K562 (cell line): Measurements from ENCODE around the gene OGDH. TPM values are rescaled to one million over a fixed set of nuclear protein-coding genes. Genes with fewer than 3 reads are reported as not detected.

Source experiments
- ATAC-seq: fragments of 200-7000 bp; cut with Tn5 transposase; 3 replicates; pipeline ENCODE4 v1.9.1; 2020; ENCODE audit warnings: moderate library complexity
- BruUV-seq: library from RNA; stranded (reverse); fragments of 400-500 nt; replicated peaks from 2 replicates; lab custom pipeline; 2021; lab: Mats Ljungman, UMichigan
- CTCF ChIA-PET: fragments of 300-600 bp; formaldehyde crosslinking; extraction: SDS; loops from one replicate; lab custom pipeline; 2021; ENCODE audit warnings: low intra/inter-chr PET ratio; lab: Yijun Ruan, JAX
- POLR2A ChIA-PET: fragments of 300-600, 350-650 bp; sonication (Branson Sonifier 250); formaldehyde crosslinking; extraction: SDS; loops from one replicate; lab custom pipeline; 2021; ENCODE audit warnings: antibody characterized with exemption, inconsistent platforms; lab: Yijun Ruan, JAX
- DNase-seq, 4 experiments: peaks; one replicate each; pipeline versions ENCODE4 v3.0.0 to v3.0.0-alpha.2; 2011 to 2018; ENCODE audit warnings: low spot score in 3 of 4, mixed read lengths in 3 of 4; ENCODE audit errors: extremely low read depth in 1 of 4
- FAIRE-seq: peaks from 2 replicates; lab custom pipeline; 2011; peaks lifted over from hg19 to GRCh38; lab: Jason Lieb, UNC
- H2AFZ ChIP-seq: 2 replicates; pipeline ENCODE4 v1.6.0; 2011; ENCODE audit warnings: low read depth, low read length, control low read depth, inconsistent platforms
- H3K27ac ChIP-seq: fragments of 200-600 bp; 3 replicates; pipeline ENCODE4 v1.8.0; 2011; ENCODE audit warnings: low read depth, mild to moderate bottlenecking, control low read depth, inconsistent platforms, low read length, moderate library complexity, mixed read lengths; ENCODE audit errors: extremely low read depth
- H3K27me3 ChIP-seq, 2 experiments: fragments of 300-600 bp in 1 of 2; 2 replicates in 1 of 2; 3 replicates in 1 of 2; pipeline versions ENCODE4 v1.6.0 to v1.8.0; 2011; ENCODE audit warnings: inconsistent platforms in 2 of 2, low read length in 2 of 2, mild to moderate bottlenecking in 1 of 2, mixed read lengths in 1 of 2, moderate library complexity in 1 of 2; ENCODE audit not compliant: control insufficient read depth in 2 of 2, insufficient read depth in 2 of 2
- H3K36me3 ChIP-seq: fragments of 300-600 bp; 3 replicates; pipeline ENCODE4 v1.8.0; 2011; ENCODE audit warnings: mild to moderate bottlenecking, low read length, inconsistent platforms; ENCODE audit not compliant: control insufficient read depth, insufficient read depth
- H3K4me1 ChIP-seq, 2 experiments: fragments of 200-600 bp in 1 of 2; replicated peaks in 1 of 2; 2 replicates in 1 of 2; 3 replicates in 1 of 2; pipeline versions ENCODE4 v1.5.1 to v1.8.0; 2011; ENCODE audit warnings: inconsistent platforms in 2 of 2, low read length in 2 of 2, mild to moderate bottlenecking in 1 of 2, mixed read lengths in 1 of 2, moderate library complexity in 1 of 2; ENCODE audit not compliant: control insufficient read depth in 2 of 2, insufficient read depth in 2 of 2
- H3K4me2 ChIP-seq: 2 replicates; pipeline ENCODE4 v1.6.1; 2011; ENCODE audit warnings: low read length, control low read depth, inconsistent platforms, mixed read lengths; ENCODE audit not compliant: insufficient read depth
- H3K4me3 ChIP-seq: fragments of 200-600 bp; sonication (generic), shearing (Covaris generic); 2 replicates; pipeline ENCODE4 v1.5.1; 2016; ENCODE audit warnings: control low read depth, inconsistent platforms
- H3K79me2 ChIP-seq: fragments of 200-600 bp; 3 replicates; pipeline ENCODE4 v1.8.0; 2011; ENCODE audit warnings: low read length, inconsistent platforms; ENCODE audit not compliant: control insufficient read depth, insufficient read depth
- H3K9ac ChIP-seq, 2 experiments: 2 replicates each; pipeline versions ENCODE4 v1.6.0 to v1.6.1; 2011; ENCODE audit warnings: low read depth in 2 of 2, low read length in 2 of 2, control low read depth in 1 of 2, inconsistent platforms in 1 of 2, mild to moderate bottlenecking in 1 of 2, mixed read lengths in 1 of 2; ENCODE audit not compliant: insufficient read depth in 1 of 2
- H3K9me1 ChIP-seq: one replicate; pipeline ENCODE4 v1.6.0; 2011; ENCODE audit warnings: inconsistent platforms, mild to moderate bottlenecking, low read length, moderate library complexity; ENCODE audit not compliant: control insufficient read depth, insufficient read depth
- H3K9me3 ChIP-seq: replicated peaks from 2 replicates; pipeline ENCODE4 v1.5.1; 2011; ENCODE audit warnings: low read depth, low read length, inconsistent platforms; ENCODE audit not compliant: control insufficient read depth, insufficient read depth
- H4K20me1 ChIP-seq: replicated peaks from 2 replicates; pipeline ENCODE4 v1.6.1; 2011; ENCODE audit warnings: low read length, inconsistent platforms, mixed read lengths; ENCODE audit not compliant: control insufficient read depth, insufficient read depth
- POLR2G ChIP-seq: fragments of 200-400 bp; formaldehyde crosslinking; IDR thresholded peaks from 2 replicates; pipeline ENCODE4 v1.6.1; 2017; ENCODE audit warnings: low read depth, mild to moderate bottlenecking, antibody characterized with exemption, low read length, moderate library complexity
- RBFOX2 ChIP-seq: fragments of 200-400 bp; formaldehyde crosslinking; IDR thresholded peaks from 2 replicates; pipeline ENCODE4 v1.6.1; 2017; ENCODE audit warnings: low read depth, mild to moderate bottlenecking, low read length, moderate library complexity
- SMARCA5 ChIP-seq: fragments of 450-650 bp; IDR thresholded peaks from 2 replicates; pipeline ENCODE4 v1.6.1; 2016
- ZNF668 ChIP-seq: fragments of 250-450 bp; sonication (Bioruptor Pico); IDR thresholded peaks from 2 replicates; pipeline ENCODE4 v1.8.0; 2022; ENCODE audit warnings: mild to moderate bottlenecking, inconsistent platforms
- ZNF695 ChIP-seq: fragments of 450-650 bp; formaldehyde crosslinking; IDR thresholded peaks from 2 replicates; pipeline ENCODE4 v1.4.0; 2020; ENCODE audit warnings: mild to moderate bottlenecking, moderate library complexity
- WGBS: fragments of 100-300 bp; shearing (Covaris generic); methylation state at CpG from one replicate; pipeline ENCODE4 v1.1.6; 2016; ENCODE audit warnings: low coverage, mixed read lengths; ENCODE audit not compliant: insufficient coverage; ENCODE audit errors: missing lambda C conversion rate; 5-methylcytosine and 5-hydroxymethylcytosine counted together
- in situ Hi-C: fragments of 300-500 bp; cut with MboI; formaldehyde crosslinking; loops from 4 replicates; pipeline ENCODE4 v1.15.0; 2018; ENCODE audit warnings: inconsistent platforms, mixed read lengths
- intact Hi-C: fragments of 100-400 bp; cut with micrococcal nuclease; formaldehyde crosslinking; loops from 2 replicates; pipeline ENCODE4 v1.14.2; 2022
- polyA plus RNA-seq, 8 experiments: library from polyadenylated mRNA; depleted of rRNA in 4 of 8; stranded (reverse) in 5 of 8; unstranded in 3 of 8; fragments of >200 nt; fragmentation: Nextera tagmentation in 2 of 8; fragmentation: Illumina TruSeq in 1 of 8; extraction: Ambion mirVana in 2 of 8; extraction: Trizol in 1 of 8; gene quantifications; 2 replicates each; pipeline versions ENCODE4 v1.2.1 to v1.2.3, GENCODE V29; 2011 to 2014; ENCODE audit warnings: inconsistent platforms in 1 of 8, missing spikeins in 1 of 8
- total RNA-seq, 7 experiments: library from RNA; depleted of rRNA in 6 of 7; stranded (reverse); fragments of >200 nt in 6 of 7; fragmentation: Illumina TruSeq in 2 of 7; extraction: Trizol in 2 of 7; gene quantifications; 2 replicates each; pipeline versions ENCODE4 v1.2.1 to v1.2.3, GENCODE V29; 2011 to 2021; ENCODE audit warnings: low replicate concordance in 1 of 7

OGDH gene
- total and polyA plus RNA-seq, 9 of the 15 experiments (the other 6 are each of a cell fraction or from before 2014, with no cell fraction given): 3.1 to 80.3 (median 23.5) TPM

DNA sequence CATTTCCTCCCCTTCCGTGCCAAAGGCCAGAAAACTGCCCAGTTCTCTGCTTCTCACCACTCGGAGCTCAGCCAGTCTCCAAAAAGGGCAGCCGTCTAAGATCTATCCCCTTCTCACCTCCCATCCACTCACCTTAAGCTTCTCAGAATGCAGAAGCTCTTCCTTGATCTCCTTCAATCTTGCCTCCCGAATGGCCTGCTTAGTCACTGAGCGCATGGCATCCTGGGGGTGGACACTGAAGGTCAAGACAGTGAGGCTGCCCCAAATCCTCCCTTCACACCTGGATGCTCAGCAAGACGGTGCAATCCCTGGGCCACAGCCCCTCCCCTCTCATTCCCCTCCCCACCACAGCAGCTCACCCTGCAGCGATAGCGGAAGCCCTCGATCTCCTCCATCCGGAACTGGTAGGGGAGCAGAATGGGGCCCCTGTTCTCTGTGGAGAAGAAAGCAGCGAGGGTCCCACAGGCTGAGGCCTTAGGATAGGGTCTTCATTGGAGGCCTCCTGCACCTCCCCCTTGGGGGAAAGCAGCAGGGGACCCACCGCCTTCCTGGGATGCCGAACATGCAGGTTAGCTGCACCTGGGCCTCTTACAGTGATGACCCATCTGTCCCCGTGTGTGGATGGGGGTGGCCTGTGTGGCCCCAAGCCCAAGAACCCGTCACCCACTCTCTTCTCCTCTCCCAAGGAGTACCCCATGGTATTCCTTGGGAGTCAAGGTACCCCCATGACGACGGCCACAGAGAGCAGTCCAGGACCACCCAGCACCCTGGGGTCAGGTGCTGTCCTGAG, 37.5 kb upstream of the OGDH start:
- no peak overlapping the region for H3K4me2 ChIP-seq
- BruUV-seq: no TSS peak
- peaks cover 21% of the 10 kb centered on the region for H4K20me1 ChIP-seq
- H3K4me3 ChIP-seq: no peak overlapping the region
- peak overlapping the region in 1 of 2 experiments; percentile 31; a peak in 1 of 4 replicates for H3K9ac ChIP-seq
- CTCF ChIA-PET: no interaction called here
- FAIRE-seq (no peak), ATAC-seq (no peak)
- in situ Hi-C loops (no loop called here), intact Hi-C loops (loop anchor here (5.0 kb wide), 3 partner anchors 72 to 327 kb away; no protein-coding TSS in a partner anchor)
- H3K36me3 ChIP-seq: peaks cover 87% of the 10 kb centered on the region
- WGBS: 95% methylated on average over 17 of the region's 17 CpGs
- H3K9me1 ChIP-seq: peaks cover 10% of the 10 kb centered on the region
- H3K79me2 ChIP-seq: peaks cover 57% of the 10 kb centered on the region
- peaks cover 46 to 50% of the 10 kb centered on the region in 2 experiments; a peak in 4 of 5 replicates for H3K4me1 ChIP-seq
- POLR2A ChIA-PET: interaction anchor here (1.2 to 1.4 kb wide), 3 partner anchors 9 to 313 kb away, joined by 3 to 7 read pairs (median 3); partner anchors contain the start of gene TMED4
- no peak overlapping the region for H3K27ac ChIP-seq
- peak; percentile 60 for TF ChIP-seq POLR2G
- no peak for TF ChIP-seq ZNF668 (CRISPR knock-in tag)
- TF ChIP-seq SMARCA5: no peak
- no peak for TF ChIP-seq ZNF695 (CRISPR knock-in tag)
- TF ChIP-seq RBFOX2: peak; percentile 61; the same call in 1 of the 2 replicates
- TF ChIP-seq, all 486 proteins: peak for 2
- DNase-seq: peak in 2 of 4 experiments; percentile 7 to 12
- no peaks in the 10 kb centered on the region for H3K9me3 ChIP-seq
- H3K27me3 ChIP-seq: no peaks in the 10 kb centered on the region
- H2AFZ ChIP-seq: no peak overlapping the region
